T-helper 2 cell (primary cell): ENCODE results near the gene EXOC4.
"Not testable (repeated sequence)": the region's sequence is repeated elsewhere in the genome, so short reads cannot be mapped to it uniquely, and the experiment has no call there.

Source experiments
- DNase-seq, 5 experiments: peaks; one replicate each; pipeline versions ENCODE4 v3.0.0 to v3.0.0-alpha.2; 2012 to 2022

EXOC4 gene

DNA sequence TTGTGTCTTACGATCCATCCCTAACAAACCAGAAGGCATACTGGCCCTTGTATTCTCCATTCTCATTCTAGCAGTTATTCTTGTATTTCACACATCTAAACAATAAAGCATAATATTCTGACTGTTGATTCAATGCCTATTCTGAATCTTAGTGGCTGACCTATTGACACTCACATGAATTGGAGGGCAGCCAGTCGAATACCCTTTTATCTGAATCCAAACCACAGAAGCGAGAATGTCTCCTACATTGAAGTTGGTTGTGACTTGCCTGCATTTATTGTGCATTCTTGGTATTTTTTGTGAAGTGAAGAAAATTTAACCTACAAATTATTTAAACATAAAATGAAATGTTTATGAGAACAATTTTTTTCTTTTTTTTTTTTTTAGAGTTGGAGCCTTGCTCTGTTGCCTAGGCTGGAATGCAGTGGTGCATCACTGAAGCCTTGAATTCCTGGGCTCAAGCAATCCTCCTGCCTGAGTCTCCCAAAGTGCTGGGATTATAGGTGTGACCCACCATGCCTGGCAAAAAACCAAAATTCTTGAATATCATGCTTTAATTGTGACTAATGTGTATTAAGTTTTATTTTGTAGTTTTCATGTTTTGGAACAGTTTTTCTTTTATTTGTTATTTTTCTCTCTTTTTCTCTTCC is 22.7 kb downstream of the EXOC4 start:
- DNase-seq, result no peak

- not testable (repeated sequence) for DNase-seq
These were observed 26.1 kb downstream of the EXOC4 start for GRCh38 chr7:133278975-133279374.

DNA sequence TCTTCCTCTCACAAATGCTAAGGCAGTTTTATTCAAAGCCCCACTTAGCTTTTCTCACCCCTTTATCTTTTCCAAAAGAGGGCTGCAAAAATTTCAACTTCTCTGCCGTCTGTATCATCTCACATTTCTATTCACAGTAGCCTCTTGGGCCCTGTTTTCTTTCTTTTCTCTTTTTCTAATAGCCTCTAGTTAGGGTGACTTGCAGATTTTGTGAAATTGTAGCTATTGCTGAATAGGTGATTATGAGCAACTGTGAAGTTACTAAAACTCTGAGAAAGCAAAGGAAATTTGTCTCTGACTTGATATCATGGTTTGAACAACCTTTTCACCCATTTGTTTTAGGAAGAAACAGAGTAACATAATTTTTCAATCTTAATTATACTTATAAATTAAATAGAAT is 29.2 kb downstream of the EXOC4 start:
- no peak for DNase-seq

- DNase-seq, result no peak
These were observed 31.2 kb downstream of the EXOC4 start for GRCh38 chr7:133284092-133284491.

GRCh38 chr7:133288970-133289369 is 36.1 kb downstream of the EXOC4 start:
- no peak for DNase-seq

DNA sequence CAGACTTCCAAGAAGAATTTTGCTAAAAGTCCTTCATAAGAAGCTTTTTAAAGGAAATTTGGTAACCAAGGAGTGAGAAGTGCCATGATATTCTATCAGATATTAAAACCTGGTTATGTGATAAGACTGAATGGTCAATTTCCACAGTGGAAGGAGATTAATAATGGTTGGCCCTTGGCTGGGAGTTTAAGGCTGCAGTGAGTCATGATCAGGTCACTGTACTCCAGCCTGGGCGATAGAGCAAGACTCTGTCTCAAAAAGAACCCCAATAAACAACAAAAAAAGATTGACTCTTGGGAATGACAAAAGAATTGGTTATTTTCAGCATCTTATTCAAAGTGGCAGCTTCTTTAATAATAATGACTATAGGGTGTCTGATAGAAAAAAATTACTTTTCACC is 37.2 kb downstream of the EXOC4 start:
- DNase-seq, result no peak

DNA sequence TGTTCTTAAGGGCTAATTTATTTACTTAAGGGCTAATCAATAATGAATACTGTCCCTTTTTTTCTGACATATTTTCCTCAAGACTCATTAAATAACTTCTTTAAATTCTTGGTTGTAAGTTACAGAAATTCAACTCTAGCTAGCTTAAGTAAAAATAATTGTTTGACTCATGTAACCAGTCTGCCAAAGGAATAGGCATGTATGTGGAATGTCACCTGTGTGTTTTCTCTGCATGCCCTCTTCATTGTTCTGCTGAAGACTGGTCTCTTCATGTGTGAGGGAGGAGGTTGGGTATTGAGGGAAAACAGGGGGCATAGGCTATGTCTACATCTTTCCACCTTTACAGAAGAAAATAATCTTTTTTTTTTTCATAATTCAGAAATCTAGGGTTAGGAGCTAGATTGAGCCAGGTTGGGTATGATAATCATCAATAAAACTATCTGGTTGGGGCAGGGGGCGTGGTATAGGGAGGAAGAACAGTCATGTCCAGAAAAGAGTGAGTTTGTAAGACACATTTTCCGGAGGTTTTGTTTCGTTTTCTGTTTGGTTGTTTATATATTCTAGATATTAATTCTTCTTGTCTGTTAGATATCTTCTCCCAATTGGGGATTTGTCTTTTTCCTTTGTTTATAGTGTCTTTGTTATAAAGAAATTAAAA is 37.9 kb downstream of the EXOC4 start:
- DNase-seq, result peak in 1 of 5 experiments; percentile 85

GRCh38 chr7:133292631-133293030 is 39.8 kb downstream of the EXOC4 start:
- no peak for DNase-seq

GRCh38 chr7:133293384-133294160 is 40.7 kb downstream of the EXOC4 start:
- DNase-seq, result no peak

DNA sequence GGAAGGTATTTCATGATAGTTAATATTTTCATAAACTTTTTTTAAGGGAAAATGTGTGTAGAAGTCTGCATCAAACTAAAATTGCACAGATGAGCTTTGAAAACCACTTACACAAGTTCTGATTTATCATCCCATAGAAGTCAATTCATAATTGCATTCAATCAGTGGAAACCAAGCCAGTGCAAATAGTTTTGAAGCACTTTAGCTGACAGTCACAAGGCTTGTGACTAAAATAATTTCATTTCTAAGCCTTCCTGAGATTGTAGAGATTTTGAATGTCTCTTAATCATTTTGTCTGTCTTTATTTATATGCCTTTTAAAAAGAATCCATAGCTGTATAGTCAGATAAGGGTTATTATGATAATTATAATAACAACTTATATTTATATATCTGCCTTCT is 41.4 kb downstream of the EXOC4 start:
- no peak for DNase-seq

DNA sequence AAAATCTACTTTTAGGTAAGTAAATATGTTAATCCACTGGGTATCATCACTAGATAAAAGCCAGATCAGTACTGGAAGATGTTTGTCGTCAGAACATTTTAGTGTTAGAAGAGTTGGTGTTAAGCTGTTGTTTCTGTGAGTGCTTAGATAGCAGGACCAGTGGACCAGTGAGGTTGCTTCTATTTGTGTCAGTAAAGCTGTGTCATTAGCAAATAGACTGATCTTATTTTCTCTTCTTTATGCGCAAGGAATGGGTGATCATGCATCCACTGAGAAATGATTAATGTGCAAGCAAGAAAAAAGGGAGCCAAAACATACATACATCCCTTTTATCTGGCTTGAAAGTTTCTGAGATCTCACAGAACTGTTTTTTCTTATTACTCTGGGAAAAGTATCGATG is 42.6 kb downstream of the EXOC4 start:
- no peak for DNase-seq

DNA sequence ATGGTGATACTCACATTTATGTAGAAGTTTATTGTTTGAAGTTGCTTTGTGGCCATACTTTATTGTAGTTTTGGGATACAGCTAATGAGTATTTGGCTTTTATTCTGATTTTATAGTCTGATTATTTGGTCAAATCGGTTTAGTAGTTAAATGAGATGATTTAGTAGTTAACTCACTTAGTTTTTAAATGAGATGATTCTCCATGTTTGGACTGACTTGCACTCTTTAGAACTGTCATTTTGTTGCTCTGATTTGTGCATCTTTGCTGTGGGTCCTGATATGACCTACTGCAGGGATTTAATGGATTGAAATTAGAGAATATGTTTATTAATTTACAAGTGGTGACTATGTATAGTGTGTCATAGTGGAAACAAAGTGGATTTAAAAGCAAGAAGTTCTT is 44.2 kb downstream of the EXOC4 start:
- DNase-seq, result no peak

- no peak for DNase-seq
These were observed 45.2 kb downstream of the EXOC4 start for GRCh38 chr7:133298080-133298479.

- DNase-seq, result no peak
These were observed 46.8 kb downstream of the EXOC4 start for GRCh38 chr7:133299676-133300075.

DNA sequence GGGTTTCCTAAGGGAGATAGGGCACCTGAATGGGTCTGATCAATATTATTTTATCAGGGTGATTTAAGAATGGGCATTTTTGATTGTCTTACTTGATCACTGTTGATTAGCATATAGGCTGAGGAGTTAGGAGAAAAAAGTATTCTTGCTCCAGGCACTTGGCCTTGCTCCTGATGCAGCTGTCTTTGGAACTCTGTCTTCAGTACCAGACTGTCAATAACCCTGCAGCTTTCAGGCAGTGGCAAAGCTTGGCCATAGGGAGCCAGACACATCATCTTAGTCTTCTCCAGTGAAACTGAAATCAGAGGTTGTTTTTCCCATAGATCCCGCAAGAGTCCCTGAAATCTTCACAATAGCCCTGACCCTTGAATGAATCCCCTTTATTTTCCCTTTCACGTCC is 47.2 kb downstream of the EXOC4 start:
- DNase-seq, result no peak

DNA sequence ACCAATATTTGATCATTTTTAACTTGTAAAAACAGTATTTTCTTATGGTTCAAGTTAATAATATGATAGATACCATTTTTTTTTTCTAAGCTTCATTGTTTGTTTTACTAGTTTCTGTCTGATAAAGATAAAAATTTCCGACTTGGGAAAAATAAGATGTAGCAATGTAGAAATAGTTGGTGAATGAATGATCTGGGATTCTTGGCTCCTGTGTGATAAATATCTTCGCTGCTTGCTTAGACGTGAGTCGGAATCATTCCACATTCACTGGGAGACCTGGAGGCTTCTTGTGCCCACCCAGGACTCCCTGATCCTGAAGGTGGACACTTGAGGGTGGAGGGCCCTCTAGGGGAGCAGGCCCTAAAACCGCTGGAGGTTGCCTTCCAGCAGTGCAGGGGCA is 47.9 kb downstream of the EXOC4 start:
- no peak for DNase-seq

GRCh38 chr7:133301444-133301843 is 48.6 kb downstream of the EXOC4 start:
- DNase-seq, result no peak

DNA sequence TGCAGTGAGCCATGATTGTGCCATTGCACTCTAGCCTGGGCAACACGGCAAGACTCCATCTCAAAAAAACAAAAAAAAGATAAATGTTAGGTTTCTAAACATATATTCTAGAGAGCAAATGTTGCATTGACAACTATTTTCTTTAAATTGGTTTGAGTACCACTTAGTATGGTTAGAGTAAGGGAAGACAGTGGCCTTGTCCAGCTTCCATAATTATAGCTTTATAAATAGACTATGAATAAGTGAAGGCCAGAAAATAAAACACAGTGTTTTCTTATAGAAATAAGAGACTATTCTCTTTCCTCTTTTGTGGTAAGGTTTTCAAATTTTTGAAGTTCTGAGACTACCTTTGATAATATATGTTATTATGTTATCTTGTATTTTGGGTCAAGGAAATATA is 50.5 kb downstream of the EXOC4 start:
- DNase-seq, result no peak

DNA sequence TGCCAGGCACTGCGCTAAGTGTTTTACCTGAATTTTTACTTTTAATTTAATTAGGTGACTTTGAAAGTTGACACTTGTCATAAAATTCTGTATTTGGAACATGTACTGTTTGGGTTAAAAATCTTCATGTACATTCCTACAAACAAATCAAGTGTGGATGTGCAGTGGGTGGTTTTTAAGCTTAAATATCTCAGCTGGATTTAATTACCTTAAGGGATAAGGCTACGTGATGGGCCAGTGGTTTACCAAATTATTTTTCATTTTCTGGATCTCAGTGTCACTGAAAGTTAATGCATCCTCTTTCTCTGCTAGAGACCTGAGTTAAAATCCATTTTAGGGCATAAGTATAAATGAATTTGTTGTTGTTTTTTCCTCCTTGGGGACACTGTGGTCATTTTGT is 51.1 kb downstream of the EXOC4 start:
- DNase-seq, result no peak

DNA sequence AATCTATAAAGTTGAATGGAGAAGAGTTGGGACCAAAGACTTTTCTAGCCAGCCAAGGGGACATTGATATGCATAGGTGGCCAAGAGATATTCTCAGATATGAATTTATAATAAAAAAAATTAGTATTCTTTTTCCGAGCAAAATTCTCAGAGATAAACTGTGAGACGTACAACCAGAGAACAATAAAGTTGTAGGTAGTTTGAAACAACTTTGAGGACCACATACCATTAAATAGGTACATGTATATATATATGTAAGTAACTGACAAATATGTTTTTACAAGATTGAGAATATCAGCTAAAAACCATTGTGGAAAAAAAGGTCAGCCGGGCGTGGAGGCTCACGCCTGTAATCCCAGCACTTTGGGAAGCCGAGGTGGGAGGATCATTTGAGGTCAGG is 56.5 kb downstream of the EXOC4 start:
- DNase-seq, result no peak

GRCh38 chr7:133310232-133310862 is 57.5 kb downstream of the EXOC4 start:
- DNase-seq, result no peak

DNA sequence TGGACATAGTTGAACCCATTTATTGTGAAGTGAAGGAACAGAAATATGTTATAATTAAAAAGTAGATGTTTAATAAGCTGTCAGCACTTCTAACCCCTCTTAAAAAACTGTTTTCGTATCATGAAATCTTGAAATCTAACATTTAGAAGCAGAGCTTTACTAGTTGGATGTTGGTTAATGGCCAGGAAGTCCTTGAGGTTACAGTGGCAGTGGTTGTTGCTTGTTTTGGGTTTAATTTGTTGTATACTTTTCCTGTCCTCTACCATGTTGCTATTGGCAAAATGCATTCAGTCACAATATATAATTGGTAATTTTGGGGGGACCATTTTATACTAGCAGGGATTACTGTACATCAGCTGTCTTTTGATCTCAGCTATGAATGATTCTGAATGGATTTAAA is 60.7 kb downstream of the EXOC4 start:
- peak in 1 of 5 experiments; percentile 72 for DNase-seq

DNA sequence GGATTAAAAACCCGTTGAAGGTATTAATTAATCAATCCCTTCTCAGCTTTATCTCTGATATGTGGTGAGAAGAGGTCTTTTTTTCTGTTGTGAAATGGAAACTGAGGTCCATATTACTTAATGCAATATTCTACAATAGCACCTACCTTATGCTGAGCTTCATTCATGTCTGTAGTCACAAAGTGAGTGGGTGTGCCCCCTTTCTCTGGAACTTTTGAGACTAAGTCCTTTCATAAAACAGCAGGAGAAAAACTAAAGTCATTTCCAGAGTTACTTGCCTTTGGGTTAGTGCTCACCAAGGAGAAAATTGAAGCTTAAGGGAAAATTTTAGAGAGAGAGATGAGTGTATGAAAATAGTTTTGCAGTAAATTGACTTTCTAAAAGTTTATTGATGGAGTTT is 61.2 kb downstream of the EXOC4 start:
- no peak for DNase-seq
